ENCODE data around the gene ENTPD8.
A peak's percentile ranks its signal among the peaks of the same experiment; 100 is the strongest.

ENTPD8 gene

GRCh38 chr9:137396227-137396626 lies 44.9 kb downstream of the ENTPD8 start:
- no peak for TF ChIP-seq CTCF (IDR thresholded peaks at IDR 0.05; ENCODE audit: low read length, missing control alignments)
- no peak overlapping the region for H3K4me3 ChIP-seq (replicated peaks; ENCODE audit: low read depth, low read length)
- DNase-seq (ENCODE audit: low read depth), result peak; percentile 95

GRCh38 chr9:137395666-137396010 lies 45.5 kb downstream of the ENTPD8 start:
- DNase-seq (ENCODE audit: low read depth), result no peak
- no peak for TF ChIP-seq CTCF (IDR thresholded peaks at IDR 0.05; ENCODE audit: low read length, missing control alignments)
- H3K4me3 ChIP-seq (replicated peaks; ENCODE audit: low read depth, low read length), result no peak overlapping the region

- TF ChIP-seq CTCF (IDR thresholded peaks at IDR 0.05; ENCODE audit: low read length, missing control alignments), result no peak
- H3K4me3 ChIP-seq (replicated peaks; ENCODE audit: low read depth, low read length), result no peak overlapping the region
- no peak for DNase-seq (ENCODE audit: low read depth)
Observed at GRCh38 chr9:137394866-137395665, 46.1 kb downstream of the ENTPD8 start.

GRCh38 chr9:137393176-137394150 lies 47.7 kb downstream of the ENTPD8 start:
- no peak for TF ChIP-seq CTCF (IDR thresholded peaks at IDR 0.05; ENCODE audit: low read length, missing control alignments)
- DNase-seq (ENCODE audit: low read depth), result no peak
- H3K4me3 ChIP-seq (replicated peaks; ENCODE audit: low read depth, low read length), result no peak overlapping the region

- no peak overlapping the region for H3K4me3 ChIP-seq (replicated peaks; ENCODE audit: low read depth, low read length)
- DNase-seq (ENCODE audit: low read depth), result no peak
- TF ChIP-seq CTCF (IDR thresholded peaks at IDR 0.05; ENCODE audit: low read length, missing control alignments), result no peak
Observed at GRCh38 chr9:137392232-137393007, 48.7 kb downstream of the ENTPD8 start.

GRCh38 chr9:137391411-137391754 lies 49.8 kb downstream of the ENTPD8 start:
- no peak for DNase-seq (ENCODE audit: low read depth)
- TF ChIP-seq CTCF (IDR thresholded peaks at IDR 0.05; ENCODE audit: low read length, missing control alignments), result no peak
- H3K4me3 ChIP-seq (replicated peaks; ENCODE audit: low read depth, low read length), result no peak overlapping the region

Data from fibroblast of pulmonary artery (primary cell).